Mucosa of rectum (tissue), 2 donors: Measurements from ENCODE around the gene TGM6.
"Not testable (repeated sequence)": the region's sequence is repeated elsewhere in the genome, so short reads cannot be mapped to it uniquely, and the experiment has no call there.

Experiments
- H3K27ac ChIP-seq, 2 donors: one replicate each; pipeline ENCODE4 v1.7.0; 2013; ENCODE audit warnings: inconsistent platforms in 2 of 2, low read depth in 2 of 2, low read length in 2 of 2
- H3K27me3 ChIP-seq, 2 donors: one replicate each; pipeline ENCODE4 v1.7.0; 2013; ENCODE audit warnings: low read length in 2 of 2; ENCODE audit not compliant: control insufficient read depth in 2 of 2, insufficient read depth in 2 of 2
- H3K36me3 ChIP-seq, 2 donors: one replicate each; pipeline ENCODE4 v1.7.0; 2013; ENCODE audit warnings: low read length in 2 of 2; ENCODE audit not compliant: control insufficient read depth in 2 of 2, insufficient read depth in 2 of 2
- H3K4me1 ChIP-seq, 2 donors: one replicate each; pipeline ENCODE4 v1.7.0; 2013; ENCODE audit warnings: low read length in 2 of 2, mild to moderate bottlenecking in 1 of 2; ENCODE audit not compliant: control insufficient read depth in 2 of 2, insufficient read depth in 2 of 2
- H3K4me3 ChIP-seq, 2 donors: one replicate each; pipeline ENCODE4 v1.7.0; 2013; ENCODE audit warnings: low read length in 2 of 2
- H3K9ac ChIP-seq, 2 donors: one replicate each; pipeline ENCODE4 v1.7.0; 2013; ENCODE audit warnings: low read length in 2 of 2, low read depth in 1 of 2, mild to moderate bottlenecking in 1 of 2
- H3K9me3 ChIP-seq, 2 donors: one replicate each; pipeline ENCODE4 v1.7.0; 2013; ENCODE audit warnings: low read length in 2 of 2; ENCODE audit not compliant: control insufficient read depth in 2 of 2
- donor health status: healthy.
- donor health status: Normal muscosa, but diverticular disease.

The TGM6 gene

DNA sequence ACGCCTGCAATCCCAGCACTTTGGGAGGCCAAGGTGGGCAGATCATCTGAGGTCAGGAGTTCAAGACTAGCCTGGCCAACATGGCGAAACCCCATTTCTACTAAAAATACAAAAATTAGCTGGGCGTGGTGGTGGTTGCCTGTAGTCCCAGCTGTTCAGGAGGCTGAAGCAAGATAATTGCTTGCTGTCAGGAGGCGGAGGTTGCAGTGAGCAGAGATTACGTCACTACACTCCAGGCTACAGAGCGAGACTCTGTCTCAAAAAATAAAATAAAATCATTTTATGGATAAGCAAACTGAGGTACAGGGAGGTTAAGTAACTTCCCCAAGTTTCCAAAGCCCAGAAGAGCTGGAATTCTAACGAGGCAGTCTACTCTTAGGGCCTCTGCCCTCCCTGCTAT lies 26.7 kb downstream of the TGM6 start:
- not testable (repeated sequence) for H3K9me3 ChIP-seq, H3K27me3 ChIP-seq, H3K27ac ChIP-seq, H3K36me3 ChIP-seq, H3K9ac ChIP-seq, H3K4me1 ChIP-seq, H3K4me3 ChIP-seq

DNA sequence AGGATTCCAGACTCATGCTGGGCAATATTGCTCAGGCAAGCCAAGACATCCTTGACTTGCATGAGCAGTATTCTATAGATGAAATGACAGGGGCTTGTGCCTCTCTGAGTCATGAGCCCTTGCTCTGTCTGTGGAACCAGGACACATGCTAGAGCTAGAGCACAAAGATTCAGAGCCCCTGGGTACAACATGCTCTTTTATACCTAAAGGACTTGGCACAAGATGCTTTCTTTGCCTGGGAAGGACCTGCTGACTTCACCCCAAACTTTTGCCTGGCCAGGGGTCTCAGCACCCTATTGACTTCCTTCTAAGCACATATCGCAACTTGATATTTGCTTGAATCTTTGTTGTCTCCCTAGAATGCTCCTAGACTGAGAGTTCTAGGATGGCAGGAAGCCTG lies 27.4 kb downstream of the TGM6 start:
- Histone ChIP-seq H3K27me3 (peaks cover 2 to 8% of the 10 kb centered on the region in 2 donors), H3K4me3 (no peak overlapping the region), H3K9ac (no peak overlapping the region)

DNA sequence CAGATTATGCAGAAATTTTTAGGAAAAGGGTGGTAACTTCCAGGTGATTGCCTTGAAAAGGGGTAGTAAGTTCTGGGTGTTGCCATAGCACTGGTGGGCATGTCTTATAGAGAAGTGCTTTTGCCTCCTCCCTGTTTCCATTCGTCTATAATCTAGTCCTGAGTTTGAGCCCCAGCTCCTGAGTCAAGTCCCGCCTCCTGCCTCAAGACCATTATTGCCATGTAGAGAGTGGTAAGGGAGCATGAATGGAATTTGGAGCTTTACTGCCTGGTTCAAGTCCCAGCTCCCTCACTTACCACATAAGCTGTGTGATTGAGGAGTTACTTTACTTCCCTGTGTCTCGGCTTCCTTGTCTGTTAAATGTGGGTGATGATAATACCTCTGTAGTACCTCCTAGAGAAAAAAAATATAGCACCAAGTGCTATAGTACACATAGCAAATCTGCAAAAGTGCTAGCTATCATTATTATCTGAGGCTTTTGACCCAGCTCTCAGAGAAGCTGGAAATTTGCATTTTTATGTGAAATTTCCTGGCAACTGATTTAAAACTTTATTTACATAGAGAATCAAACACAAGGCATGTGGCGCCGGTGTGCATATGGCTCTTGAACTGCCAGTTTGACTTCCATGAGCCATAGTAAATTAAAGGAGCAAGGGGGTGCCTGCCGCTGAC lies 36.0 kb downstream of the TGM6 start:
- Histone ChIP-seq H3K4me3 (no peak overlapping the region), H3K27ac (no peak overlapping the region), H3K36me3 (no peaks in the 10 kb centered on the region), H3K27me3 (peaks cover 2 to 3% of the 10 kb centered on the region in 2 donors), H3K9me3 (no peaks in the 10 kb centered on the region), H3K4me1 (no peaks in the 10 kb centered on the region), H3K9ac (no peak overlapping the region)

More for the DNA sequence above, 27.4 kb downstream of the TGM6 start:
- H3K36me3 ChIP-seq = no peaks in the 10 kb centered on the region
- H3K9me3 ChIP-seq = no peaks in the 10 kb centered on the region
- H3K4me1 ChIP-seq = no peaks in the 10 kb centered on the region
- H3K27ac ChIP-seq = no peak overlapping the region

DNA sequence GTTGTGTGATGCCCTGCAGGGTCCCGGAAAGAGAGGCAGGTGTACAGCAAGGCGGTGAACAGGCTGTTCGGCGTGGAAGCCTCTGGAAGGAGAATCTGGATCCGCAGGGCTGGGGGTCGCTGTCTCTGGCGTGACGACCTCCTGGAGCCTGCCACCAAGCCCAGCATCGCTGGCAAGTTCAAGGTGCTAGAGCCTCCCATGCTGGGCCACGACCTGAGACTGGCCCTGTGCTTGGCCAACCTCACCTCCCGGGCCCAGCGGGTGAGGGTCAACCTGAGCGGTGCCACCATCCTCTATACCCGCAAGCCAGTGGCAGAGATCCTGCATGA lies 36.5 kb downstream of the TGM6 start:
- H3K4me1 ChIP-seq = no peaks in the 10 kb centered on the region
- H3K4me3 ChIP-seq = no peak overlapping the region
- no peaks in the 10 kb centered on the region for H3K36me3 ChIP-seq
- no peak overlapping the region for H3K27ac ChIP-seq
- H3K27me3 ChIP-seq = peaks cover 2 to 3% of the 10 kb centered on the region in 2 donors
- no peaks in the 10 kb centered on the region for H3K9me3 ChIP-seq
- no peak overlapping the region for H3K9ac ChIP-seq

DNA sequence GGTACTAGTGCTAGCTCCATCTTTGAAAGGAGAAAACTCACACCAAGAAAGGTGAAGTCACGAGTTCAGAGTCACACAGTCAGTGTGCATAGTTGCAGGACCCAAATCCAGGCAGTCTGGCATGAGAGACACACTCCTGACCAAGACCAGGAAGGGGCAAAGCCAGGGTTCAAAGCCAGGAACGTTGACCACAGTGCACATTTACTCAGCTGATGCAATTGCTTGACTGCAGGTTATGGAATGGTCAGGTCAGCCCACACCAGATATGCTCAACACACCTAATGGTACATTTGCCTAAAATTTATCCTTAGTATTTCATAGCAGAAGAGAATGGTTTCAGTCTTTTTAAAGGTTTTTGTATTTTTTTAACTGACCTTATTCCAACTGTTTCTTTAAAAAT lies 37.7 kb downstream of the TGM6 start:
- Histone ChIP-seq H3K27ac (no peak overlapping the region), H3K9me3 (no peaks in the 10 kb centered on the region), H3K9ac (no peak overlapping the region), H3K27me3 (peaks cover 2 to 3% of the 10 kb centered on the region in 2 donors), H3K36me3 (no peaks in the 10 kb centered on the region), H3K4me3 (no peak overlapping the region), H3K4me1 (no peaks in the 10 kb centered on the region)

DNA sequence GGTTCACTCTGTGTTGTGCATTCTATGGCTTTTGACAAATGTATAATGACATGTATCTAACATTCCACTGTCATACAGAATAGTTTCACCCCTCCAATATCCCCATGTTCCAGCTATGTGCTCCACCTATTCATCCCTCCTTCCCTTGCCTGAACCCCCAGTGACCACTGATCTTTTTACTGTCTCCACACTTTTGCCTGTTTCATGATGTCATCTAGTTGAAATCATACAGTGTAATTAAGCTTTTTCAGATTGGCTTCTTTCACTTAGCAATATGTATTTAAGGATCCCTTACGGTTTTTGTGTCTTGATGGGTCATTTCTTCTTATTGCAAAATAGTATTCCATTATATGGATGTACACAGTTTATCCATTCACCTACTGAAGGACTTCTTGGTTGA lies 39.8 kb downstream of the TGM6 start:
- Histone ChIP-seq H3K9ac (no peak overlapping the region), H3K4me1 (no peaks in the 10 kb centered on the region), H3K27ac (no peak overlapping the region), H3K27me3 (peaks cover 2 to 3% of the 10 kb centered on the region in 2 donors), H3K36me3 (no peaks in the 10 kb centered on the region), H3K4me3 (no peak overlapping the region), H3K9me3 (no peaks in the 10 kb centered on the region)

DNA sequence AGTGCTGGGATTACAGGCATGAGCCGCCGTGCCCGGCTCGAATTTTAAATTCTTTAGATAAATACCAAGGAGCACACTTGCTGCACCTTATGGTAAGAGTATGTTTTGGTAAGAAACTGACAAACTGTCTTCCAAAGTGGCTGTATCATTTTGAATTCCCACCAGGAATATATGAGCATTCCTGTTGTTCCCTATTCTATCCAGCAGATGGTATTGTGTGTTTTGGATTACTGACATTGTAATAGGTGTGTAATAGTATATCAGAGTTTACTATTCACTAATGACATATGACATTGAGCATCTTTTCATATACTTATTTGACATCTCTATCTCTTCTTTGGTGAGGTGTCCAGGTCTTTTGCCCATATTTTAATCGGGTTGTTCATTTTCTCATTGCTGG lies 40.5 kb downstream of the TGM6 start:
- no peak overlapping the region for H3K9ac ChIP-seq
- H3K36me3 ChIP-seq = no peaks in the 10 kb centered on the region
- no peaks in the 10 kb centered on the region for H3K4me1 ChIP-seq

DNA sequence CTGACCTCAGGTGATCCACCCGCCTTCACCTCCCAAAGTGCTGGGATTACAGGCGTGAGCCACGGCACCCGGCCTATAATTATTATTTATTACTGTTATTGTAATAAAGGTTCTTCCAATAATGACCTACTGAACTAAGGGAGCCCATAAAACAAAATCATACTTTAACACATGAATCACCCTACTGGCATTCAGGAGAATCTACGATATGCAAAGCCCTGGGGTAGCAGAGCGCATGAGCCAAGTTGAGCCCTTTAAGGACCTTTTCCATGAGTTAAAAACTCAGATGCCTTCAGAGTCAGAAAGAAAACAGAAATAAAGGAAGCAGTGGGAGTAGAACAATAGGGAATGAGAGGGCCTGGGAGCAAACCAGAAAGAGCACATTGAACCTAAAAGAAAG lies 48.4 kb downstream of the TGM6 start:
- no peaks in the 10 kb centered on the region for H3K4me1 ChIP-seq
- no peaks in the 10 kb centered on the region for H3K36me3 ChIP-seq
- H3K9ac ChIP-seq = no peak overlapping the region
- no peaks in the 10 kb centered on the region for H3K27me3 ChIP-seq
- H3K4me3 ChIP-seq = no peak overlapping the region
- H3K9me3 ChIP-seq = no peaks in the 10 kb centered on the region
- no peak overlapping the region for H3K27ac ChIP-seq

More for the DNA sequence above, 40.5 kb downstream of the TGM6 start:
- Histone ChIP-seq H3K27ac (no peak overlapping the region), H3K9me3 (no peaks in the 10 kb centered on the region), H3K4me3 (no peak overlapping the region), H3K27me3 (peaks cover 0 to 3% of the 10 kb centered on the region in 2 donors)

DNA sequence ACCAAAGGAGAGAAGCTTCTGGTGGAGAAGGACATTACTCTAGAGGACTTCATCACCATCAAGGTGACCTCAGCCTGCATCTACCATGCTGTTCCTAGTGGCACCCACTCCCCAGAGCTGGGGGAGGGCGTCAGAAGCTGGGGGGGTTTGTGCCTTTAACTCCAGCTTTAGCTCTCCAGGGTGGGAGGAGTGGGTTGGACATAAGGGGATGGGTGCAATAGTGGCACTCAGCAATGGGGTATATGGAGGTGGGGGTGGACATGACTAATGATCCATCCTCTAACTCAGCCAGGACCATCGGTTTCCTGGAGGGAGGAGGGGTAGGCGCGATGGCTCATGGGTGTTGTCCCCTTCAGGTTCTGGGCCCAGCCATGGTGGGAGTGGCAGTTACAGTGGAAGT lies 49.8 kb downstream of the TGM6 start:
- no peak overlapping the region for H3K27ac ChIP-seq
- no peaks in the 10 kb centered on the region for H3K9me3 ChIP-seq
- H3K27me3 ChIP-seq = no peaks in the 10 kb centered on the region
- no peaks in the 10 kb centered on the region for H3K36me3 ChIP-seq
- H3K4me1 ChIP-seq = no peaks in the 10 kb centered on the region
- H3K4me3 ChIP-seq = no peak overlapping the region
- H3K9ac ChIP-seq = no peak overlapping the region

DNA sequence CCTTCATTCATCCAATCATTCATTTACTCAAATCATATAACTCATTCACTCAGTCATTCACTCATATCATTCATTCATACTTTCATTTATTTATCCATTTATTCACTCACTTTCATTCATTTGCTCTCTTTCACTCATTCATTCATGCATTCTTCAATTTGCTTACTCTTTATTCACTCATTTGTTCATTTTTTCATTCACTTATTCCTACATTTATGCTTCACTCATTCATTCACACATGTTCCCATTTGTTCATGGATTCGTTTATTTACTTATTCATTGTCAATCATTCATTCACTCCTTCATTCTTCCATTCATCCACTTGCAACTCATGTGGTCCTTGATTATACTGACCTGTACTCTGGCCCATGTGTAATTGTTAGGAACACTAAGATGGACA lies 50.5 kb downstream of the TGM6 start:
- Histone ChIP-seq H3K4me1 (no peaks in the 10 kb centered on the region), H3K36me3 (no peaks in the 10 kb centered on the region), H3K27ac (no peak overlapping the region), H3K9ac (no peak overlapping the region), H3K4me3 (no peak overlapping the region), H3K9me3 (no peaks in the 10 kb centered on the region), H3K27me3 (no peaks in the 10 kb centered on the region)

DNA sequence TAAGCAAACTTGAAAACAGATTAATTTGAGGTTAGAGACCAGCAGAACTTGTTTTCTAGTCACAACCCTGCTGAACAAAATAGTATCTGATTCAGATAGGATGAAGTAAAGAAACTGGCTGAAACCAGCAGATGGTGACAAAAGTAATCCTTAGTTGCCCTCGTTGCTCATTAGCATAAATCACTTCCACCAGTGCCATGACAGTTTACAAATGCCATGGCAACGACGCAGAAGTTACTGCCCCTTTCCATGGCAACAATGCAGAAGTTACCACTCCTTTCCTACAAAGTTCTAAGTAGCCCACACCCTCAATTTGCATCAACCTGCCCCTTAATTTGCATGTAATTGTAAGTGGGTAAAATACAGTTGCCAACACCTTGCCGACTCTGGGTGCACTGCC lies 66.1 kb downstream of the TGM6 start:
- Histone ChIP-seq H3K27me3 (no peaks in the 10 kb centered on the region), H3K9ac (no peak overlapping the region), H3K36me3 (no peaks in the 10 kb centered on the region), H3K4me3 (no peak overlapping the region), H3K9me3 (no peaks in the 10 kb centered on the region), H3K27ac (no peak overlapping the region), H3K4me1 (no peaks in the 10 kb centered on the region)
